Urinary bladder (tissue), 4 donors: ENCODE data around the gene TRIM45. TPM values are rescaled to one million over a fixed set of nuclear protein-coding genes. Genes with fewer than 3 reads are reported as not detected.

ENCODE experiments used
- DNase-seq: peaks from one replicate; pipeline ENCODE4 v3.0.0-alpha.2; 2015; ENCODE audit errors: extremely low spot score
- H3K27ac ChIP-seq: one replicate; pipeline ENCODE4 v1.5.1; 2013; ENCODE audit warnings: low read depth, mild to moderate bottlenecking, moderate library complexity
- H3K36me3 ChIP-seq: one replicate; pipeline ENCODE4 v1.6.1; 2013; ENCODE audit warnings: mild to moderate bottlenecking, moderate library complexity; ENCODE audit not compliant: insufficient read depth
- H3K4me1 ChIP-seq: one replicate; pipeline ENCODE4 v1.6.1; 2013; ENCODE audit warnings: mild to moderate bottlenecking, moderate library complexity; ENCODE audit not compliant: insufficient read depth
- H3K4me3 ChIP-seq: one replicate; pipeline ENCODE4 v1.5.1; 2013; ENCODE audit warnings: low read depth, low read length
- WGBS: extraction: QIAGEN DNeasy Blood & Tissue Kit; methylation state at CpG from one replicate; pipeline ENCODE4 v1.1.7; 2013; 5-methylcytosine and 5-hydroxymethylcytosine counted together
- polyA plus RNA-seq: library from polyadenylated mRNA; stranded (reverse); fragments of 200-250 nt; gene quantifications from one replicate; pipeline ENCODE4 v1.2.3, GENCODE V29; 2013
- total RNA-seq: library from RNA; depleted of rRNA; stranded (reverse); fragments of >200 nt; gene quantifications from one replicate; pipeline ENCODE4 v1.2.3, GENCODE V29; 2014
- donor health status: healthy with polysubstance abuse.
- donor health status: healthy.

TRIM45 gene
- total and polyA plus RNA-seq, 2 donors = 5.7 to 7.8 TPM

DNA sequence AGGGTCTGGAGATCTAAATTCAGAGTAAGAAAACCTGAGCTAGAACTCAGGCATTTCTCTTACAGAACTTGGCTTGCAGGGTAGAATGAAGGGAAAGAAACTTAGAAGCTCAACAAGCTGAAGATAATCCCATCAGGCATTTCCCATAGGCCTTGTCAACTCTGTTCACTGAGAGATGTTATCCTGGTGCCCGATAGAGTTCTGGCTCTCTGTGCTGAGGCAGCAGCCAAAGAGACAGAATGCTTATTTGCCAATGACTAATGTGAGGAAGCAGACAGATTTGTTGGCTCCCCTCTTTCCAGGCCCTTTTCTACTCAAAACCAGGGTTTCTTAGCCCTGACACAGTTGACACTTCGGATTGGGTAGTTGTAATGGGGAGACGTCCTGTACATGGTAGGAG, 22.3 kb upstream of the TRIM45 start:
- Histone ChIP-seq H3K36me3 (no peaks in the 10 kb centered on the region), H3K4me1 (peaks cover 2% of the 10 kb centered on the region), H3K4me3 (no peak overlapping the region), H3K27ac (no peak overlapping the region)
- DNase-seq = no peak
- WGBS = 84% methylated on average over 3 of the region's 3 CpGs

DNA sequence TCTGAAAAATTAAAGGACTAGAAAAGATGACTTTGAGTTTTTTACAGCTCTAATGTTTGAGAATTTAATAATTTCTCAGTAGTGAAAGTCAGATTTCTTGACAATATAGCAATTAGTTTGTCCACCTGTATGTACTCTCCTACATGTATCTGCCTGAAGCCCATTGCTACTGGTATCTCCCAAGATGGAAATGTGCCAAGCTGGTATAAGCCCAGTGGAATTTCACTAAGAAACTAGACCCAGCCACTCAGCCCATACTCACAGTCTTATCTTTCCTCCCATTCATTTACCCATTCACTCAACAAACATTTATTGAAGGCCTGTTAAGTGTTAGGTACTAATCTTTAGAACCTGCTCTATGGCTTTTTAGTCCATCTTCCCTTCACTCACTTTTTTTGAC, 21.6 kb upstream of the TRIM45 start:
- H3K4me1 ChIP-seq = peaks cover 2% of the 10 kb centered on the region
- no peak for DNase-seq
- no peak overlapping the region for H3K27ac ChIP-seq
- no peak overlapping the region for H3K4me3 ChIP-seq
- no peaks in the 10 kb centered on the region for H3K36me3 ChIP-seq

DNA sequence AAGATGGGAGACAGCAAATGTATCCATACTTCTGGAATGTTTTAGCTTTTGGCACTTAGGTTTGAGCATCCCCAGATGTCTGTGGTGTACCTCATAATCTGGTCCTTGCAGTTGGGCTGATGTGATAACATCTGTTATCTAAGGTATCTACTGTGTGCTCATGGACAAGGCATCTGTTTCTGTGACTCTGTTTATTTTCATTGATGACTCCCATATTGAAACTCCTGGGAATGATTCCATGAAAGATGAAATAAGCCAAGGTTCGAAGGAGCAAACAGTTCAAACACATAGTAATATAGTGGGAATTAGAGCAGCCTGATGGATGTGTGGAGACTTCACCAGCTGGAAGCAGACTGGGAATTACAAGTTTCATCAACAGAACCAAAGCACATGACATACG, 20.7 kb upstream of the TRIM45 start:
- Histone ChIP-seq H3K36me3 (no peaks in the 10 kb centered on the region), H3K27ac (no peak overlapping the region), H3K4me3 (no peak overlapping the region), H3K4me1 (peaks cover 2% of the 10 kb centered on the region)
- WGBS = 43% methylated on average over 2 of the region's 2 CpGs
- DNase-seq = no peak

DNA sequence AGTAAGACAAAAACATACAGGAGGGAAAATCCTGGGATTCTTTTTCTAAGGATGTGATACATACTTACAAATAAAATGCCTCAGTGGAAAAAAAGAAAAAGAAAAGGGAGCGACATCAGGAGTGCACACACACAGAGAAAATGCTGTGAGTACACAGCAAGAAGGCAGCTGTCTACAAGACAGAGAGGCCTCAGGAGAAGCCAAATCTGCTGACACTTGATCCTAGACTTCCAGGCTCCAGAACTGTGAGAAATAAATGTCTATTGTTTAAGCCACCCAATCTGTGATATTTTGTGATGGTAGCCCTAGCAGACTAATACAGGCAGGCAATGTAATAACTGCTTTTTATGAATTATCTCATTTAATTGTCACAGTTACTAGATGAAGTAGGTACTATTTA, 17.0 kb upstream of the TRIM45 start:
- WGBS = 93% methylated on average over 1 of the region's 1 CpG
- no peak for DNase-seq
- peaks cover 2% of the 10 kb centered on the region for H3K4me1 ChIP-seq
- H3K36me3 ChIP-seq = no peaks in the 10 kb centered on the region
- no peak overlapping the region for H3K4me3 ChIP-seq
- H3K27ac ChIP-seq = no peak overlapping the region

DNA sequence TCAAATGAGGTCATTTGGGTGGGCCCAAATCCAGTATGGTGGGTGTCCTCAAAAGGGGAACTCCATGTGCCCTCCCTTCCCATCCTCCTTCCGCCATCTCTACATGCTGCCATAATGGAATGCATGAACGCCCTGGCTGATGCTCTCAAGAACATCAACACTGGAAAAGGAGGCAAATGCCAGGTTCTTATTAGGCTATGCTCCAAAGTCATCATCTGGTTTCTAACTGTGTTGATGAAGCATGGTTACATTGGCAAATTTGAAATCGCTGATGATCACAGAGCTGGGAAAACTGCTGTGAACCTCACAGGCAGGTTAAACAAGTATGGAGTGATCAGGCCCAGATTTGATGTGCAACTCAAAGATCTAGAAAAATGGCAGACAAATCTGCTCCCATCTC, 16.6 kb upstream of the TRIM45 start:
- Histone ChIP-seq H3K4me3 (no peak overlapping the region), H3K4me1 (peaks cover 2% of the 10 kb centered on the region), H3K27ac (no peak overlapping the region), H3K36me3 (no peaks in the 10 kb centered on the region)
- DNase-seq = no peak
- 98% methylated on average over 3 of the region's 3 CpGs for WGBS

DNA sequence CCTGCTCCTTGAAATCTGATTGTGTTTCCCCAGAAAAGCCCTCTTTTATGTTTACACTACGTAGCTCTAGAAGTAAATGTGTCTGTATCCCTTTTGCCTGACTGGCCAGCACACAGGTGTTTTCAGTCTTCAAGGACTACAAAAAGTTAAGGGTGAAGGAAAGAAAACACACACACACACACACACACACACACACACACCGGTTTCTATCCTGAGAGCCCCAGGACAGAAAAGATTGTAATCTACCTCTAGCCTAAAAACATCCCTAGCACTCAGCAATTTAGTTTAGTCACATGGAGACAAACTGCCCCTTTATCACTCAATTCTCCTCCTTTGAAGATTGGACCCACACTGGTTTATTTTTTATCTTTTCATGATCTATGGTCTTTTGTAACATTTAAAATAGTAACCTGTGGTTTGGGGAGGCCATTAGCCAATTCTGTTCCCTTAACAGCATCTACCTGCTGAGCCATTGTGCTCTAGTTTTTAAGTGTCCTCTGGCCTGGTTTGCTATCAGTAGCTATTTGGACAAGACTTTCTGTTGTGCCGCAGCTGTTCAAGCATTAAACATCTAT, 15.8 kb upstream of the TRIM45 start:
- Histone ChIP-seq H3K4me3 (no peak overlapping the region), H3K27ac (no peak overlapping the region), H3K4me1 (peaks cover 2% of the 10 kb centered on the region), H3K36me3 (no peaks in the 10 kb centered on the region)
- WGBS = 74% methylated on average over 3 of the region's 3 CpGs
- DNase-seq = no peak

DNA sequence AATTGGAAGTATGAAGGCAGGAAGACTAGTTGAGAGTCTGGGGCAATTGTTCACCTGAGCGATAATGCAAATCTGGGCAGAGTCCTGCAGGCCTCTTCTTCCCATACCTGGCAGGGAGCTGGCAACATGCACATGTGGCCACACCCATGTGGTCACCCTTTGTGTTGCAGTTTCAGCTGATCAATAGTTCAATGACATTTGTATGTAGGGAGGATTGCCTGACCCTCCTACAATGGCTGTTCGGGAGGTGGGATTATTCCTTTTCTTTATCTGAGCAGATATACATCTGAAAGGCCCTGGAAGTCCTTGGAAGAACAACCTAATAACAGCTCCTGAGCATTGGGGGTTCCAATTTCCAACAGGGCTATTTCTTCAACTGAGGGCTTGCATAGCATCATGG, 15.2 kb upstream of the TRIM45 start:
- Histone ChIP-seq H3K36me3 (no peaks in the 10 kb centered on the region), H3K4me3 (no peak overlapping the region), H3K4me1 (no peaks in the 10 kb centered on the region), H3K27ac (no peak overlapping the region)
- WGBS = 65% methylated on average over 2 of the region's 2 CpGs
- no peak for DNase-seq

DNA sequence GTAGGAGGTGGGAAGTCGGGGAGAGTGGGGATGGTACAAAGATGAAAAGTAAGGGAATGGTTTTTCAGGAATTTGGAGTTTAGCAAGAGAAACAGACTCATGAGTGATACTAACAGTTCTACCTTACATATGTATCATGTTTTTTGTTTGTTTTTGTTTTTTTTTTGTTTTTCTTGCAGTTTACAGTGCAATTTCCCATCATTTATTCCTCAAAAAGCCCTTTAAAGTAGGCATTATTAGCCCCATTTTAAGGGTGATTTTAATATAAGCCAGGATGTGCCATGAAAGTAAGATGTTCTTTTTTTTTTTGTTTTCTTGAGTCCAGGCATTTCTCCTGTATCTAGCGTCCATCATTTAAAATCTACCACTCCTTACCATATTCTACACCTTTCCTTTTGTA, 13.8 kb upstream of the TRIM45 start:
- Histone ChIP-seq H3K27ac (no peak overlapping the region), H3K4me1 (no peaks in the 10 kb centered on the region), H3K4me3 (no peak overlapping the region), H3K36me3 (no peaks in the 10 kb centered on the region)
- no peak for DNase-seq
- 79% methylated on average over 2 of the region's 2 CpGs for WGBS

DNA sequence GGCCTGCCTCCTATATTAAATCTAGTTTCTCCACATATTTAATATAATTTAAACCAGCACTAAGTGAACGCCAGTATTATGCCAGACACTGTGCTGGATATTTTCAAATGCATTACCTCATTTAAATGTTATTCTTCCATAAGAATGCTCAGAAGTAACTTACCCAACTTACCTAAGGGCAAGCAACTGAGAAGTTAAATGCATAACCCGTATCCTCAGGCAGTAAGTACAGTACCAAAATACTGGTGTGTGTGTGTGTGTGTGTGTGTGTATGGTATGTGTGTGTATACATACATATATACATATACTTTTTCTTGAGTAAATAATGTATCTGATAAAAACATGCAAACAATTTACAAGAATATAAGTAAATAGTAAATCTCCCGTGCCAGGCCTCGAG, 9.0 kb upstream of the TRIM45 start:
- 87% methylated on average over 4 of the region's 4 CpGs for WGBS
- H3K36me3 ChIP-seq = no peaks in the 10 kb centered on the region

DNA sequence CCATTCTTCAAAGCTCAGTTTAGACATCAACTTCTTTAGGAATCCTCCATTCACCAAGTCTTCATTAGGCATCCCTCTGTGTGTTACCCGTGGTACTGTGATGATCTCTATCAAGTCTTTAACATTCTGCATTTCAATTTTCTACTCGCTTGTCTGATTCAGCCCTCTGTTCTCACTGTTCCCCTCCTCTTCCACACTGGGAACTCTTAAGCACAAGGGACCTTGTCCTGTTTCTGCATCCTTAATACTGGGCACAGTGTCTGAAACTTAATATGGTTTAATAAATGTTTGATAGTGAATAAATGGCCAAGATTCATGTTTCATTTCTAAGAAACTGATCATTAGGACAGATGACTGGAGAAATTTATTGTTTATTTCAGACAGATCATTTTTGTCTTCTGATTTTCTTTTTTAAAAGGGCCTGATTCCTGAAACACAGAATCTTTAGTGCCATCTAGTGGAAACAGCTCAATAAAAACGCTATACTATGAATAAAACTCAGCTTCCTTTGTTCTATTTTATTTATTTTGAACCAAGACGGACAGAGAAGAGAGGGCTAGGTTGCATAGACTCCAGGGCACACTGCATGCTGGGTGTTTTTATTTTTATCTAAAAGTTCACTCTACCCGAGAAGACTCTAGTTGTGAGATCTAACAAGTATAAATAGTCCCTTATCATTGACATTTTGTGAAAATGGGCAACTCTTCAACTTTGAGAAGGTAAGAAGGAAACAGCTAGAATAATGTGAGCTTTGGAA, 7.0 kb upstream of the TRIM45 start:
- no peak for DNase-seq
- Histone ChIP-seq H3K4me1 (no peaks in the 10 kb centered on the region), H3K4me3 (no peak overlapping the region), H3K36me3 (no peaks in the 10 kb centered on the region), H3K27ac (no peak overlapping the region)
- 29% methylated on average over 5 of the region's 5 CpGs for WGBS

More for the DNA sequence above, 9.0 kb upstream of the TRIM45 start:
- Histone ChIP-seq H3K27ac (no peak overlapping the region), H3K4me3 (no peak overlapping the region), H3K4me1 (no peaks in the 10 kb centered on the region)
- no peak for DNase-seq

DNA sequence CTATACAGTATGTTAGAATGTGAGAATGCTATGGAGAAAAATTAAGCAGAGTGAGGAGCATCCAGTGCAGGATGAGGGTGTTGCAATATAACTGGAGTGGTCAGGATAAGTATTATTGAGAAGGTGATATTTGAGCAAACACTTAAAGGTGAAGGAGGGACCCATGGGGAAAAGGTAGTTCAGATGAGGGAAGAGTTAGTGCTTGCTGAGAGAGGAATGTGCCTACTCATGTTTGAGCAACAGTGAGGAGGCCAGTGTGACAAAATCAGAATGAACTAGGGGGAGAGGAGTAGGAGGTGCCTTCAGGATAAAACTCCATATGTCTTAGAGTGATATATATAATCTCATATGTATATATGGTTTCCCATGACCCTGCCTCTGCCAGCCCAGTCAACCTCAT, 6.2 kb upstream of the TRIM45 start:
- no peak overlapping the region for H3K4me3 ChIP-seq
- no peaks in the 10 kb centered on the region for H3K36me3 ChIP-seq
- DNase-seq = no peak
- no peak overlapping the region for H3K27ac ChIP-seq
- H3K4me1 ChIP-seq = no peaks in the 10 kb centered on the region

DNA sequence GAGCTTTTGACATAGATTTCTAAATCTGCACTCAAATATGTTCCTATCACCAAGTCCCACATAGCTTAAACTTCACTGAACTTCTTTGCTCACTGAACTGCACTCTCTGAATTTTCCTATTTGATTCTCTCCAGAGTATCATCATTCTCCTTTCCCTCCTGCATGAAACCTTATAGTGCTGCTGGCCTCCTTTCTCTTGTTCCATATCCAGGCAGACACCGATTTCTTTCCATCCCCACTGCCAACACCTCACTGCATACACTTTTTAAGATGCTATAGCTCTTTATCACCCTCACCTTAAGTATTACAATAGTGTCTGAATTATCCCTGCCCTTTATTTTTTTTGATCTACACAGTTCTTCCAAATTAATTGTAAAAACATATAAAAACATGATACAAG, 3.1 kb upstream of the TRIM45 start:
- H3K4me3 ChIP-seq = no peak overlapping the region
- no peak overlapping the region for H3K27ac ChIP-seq
- DNase-seq = no peak
- H3K36me3 ChIP-seq = no peaks in the 10 kb centered on the region
- H3K4me1 ChIP-seq = no peaks in the 10 kb centered on the region
- 57% methylated on average over 1 of the region's 1 CpG for WGBS

DNA sequence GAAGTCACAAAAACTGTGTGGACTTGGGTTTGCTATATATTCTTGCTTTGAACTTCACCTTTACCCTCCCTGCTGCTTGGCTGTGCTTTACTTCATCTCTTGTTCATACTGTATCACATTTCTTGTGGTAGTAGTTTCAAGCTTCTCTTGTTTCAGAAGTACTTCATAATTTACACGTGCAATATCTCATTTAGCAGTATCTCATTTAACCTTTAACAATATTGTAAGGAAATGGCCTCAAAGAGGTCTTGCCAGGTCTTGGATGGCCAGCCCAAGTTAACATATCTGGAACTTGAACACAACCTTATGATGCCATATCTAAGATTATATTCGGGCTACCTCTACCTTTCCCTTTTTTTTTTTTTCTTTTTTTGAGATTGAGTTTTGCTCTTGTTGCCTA, 1.7 kb upstream of the TRIM45 start:
- H3K27ac ChIP-seq = no peak overlapping the region
- H3K4me1 ChIP-seq = no peaks in the 10 kb centered on the region
- no peaks in the 10 kb centered on the region for H3K36me3 ChIP-seq
- 95% methylated on average over 2 of the region's 2 CpGs for WGBS
- no peak for DNase-seq
- H3K4me3 ChIP-seq = no peak overlapping the region

DNA sequence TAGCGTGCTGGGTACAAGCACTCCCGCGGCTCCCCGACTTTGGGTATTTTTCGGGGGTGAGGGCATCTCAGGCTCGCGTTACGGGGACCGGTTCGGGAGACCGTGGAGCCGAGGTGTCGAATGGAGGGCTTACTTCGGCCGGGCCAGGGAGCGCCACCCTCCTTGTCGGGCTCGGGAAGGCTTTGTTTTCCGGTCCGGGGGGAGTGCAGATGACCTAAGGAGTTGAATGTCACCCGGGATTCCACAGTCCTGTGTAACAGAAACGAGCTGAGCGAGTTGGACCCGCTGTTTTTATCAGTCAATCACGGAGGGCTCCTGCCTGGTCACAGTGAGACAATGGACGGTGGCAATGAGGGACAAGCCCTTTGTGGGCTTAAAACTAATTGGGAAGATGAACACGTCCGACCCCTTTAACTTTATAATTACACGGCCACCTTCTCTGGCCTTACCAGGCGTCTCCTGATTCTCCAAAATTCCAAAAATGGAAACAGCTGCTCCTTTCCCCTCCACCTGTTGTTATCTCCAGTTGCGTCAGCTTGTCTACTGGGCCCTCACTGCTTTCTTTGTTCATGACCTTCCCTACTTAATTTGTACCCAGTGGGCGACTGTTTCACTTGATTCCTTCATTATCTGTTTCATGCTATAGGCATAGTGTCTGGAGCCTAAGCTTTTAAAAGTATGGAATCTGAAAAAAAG, 929 bp upstream of the TRIM45 start:
- no peak for DNase-seq
- peak overlapping the region; percentile 28 for H3K27ac ChIP-seq
- H3K4me1 ChIP-seq = no peaks in the 10 kb centered on the region
- no peaks in the 10 kb centered on the region for H3K36me3 ChIP-seq
- peak overlapping the region; percentile 1 for H3K4me3 ChIP-seq
- WGBS = 27% methylated on average over 32 of the region's 32 CpGs
